ENCODE data around the gene DPRX.

- no peak for TF ChIP-seq CTCF (optimal IDR thresholded peaks at IDR 0.05 in 1 of 3, IDR thresholded peaks at IDR 0.05 in 1 of 3, conservative IDR thresholded peaks at IDR 0.05 in 1 of 3; ENCODE audit: extremely low read depth in 1 of 3, insufficient read depth in 2 of 3, low read length in 3 of 3)
- no peak for TF ChIP-seq EZH2 (IDR thresholded peaks at IDR 0.05; ENCODE audit: low read length)
These were observed 39.9 kb downstream of the DPRX start for GRCh38 chr19:53671663-53672062.
